Uterus (tissue), 2 donors: ENCODE measurements around the gene BOD1.

ENCODE experiments used
- POLR2A ChIP-seq, 2 donors: fragments of 450-650 bp; IDR thresholded peaks; one replicate each; pipeline ENCODE4 v1.6.1; 2016; ENCODE audit warnings: antibody characterized with exemption in 2 of 2, mild to moderate bottlenecking in 1 of 2, moderate library complexity in 1 of 2
- TF ChIP-seq, protein P1 (sequence below), 4 experiments: fragments of 200-600 bp in 2 of 4; fragments of 450-650 bp in 2 of 4; sonication (generic) in 2 of 4; IDR thresholded peaks; one replicate each; pipeline ENCODE4 v1.5.1; 2016 to 2019; ENCODE audit warnings: antibody characterized with exemption in 4 of 4, mild to moderate bottlenecking in 2 of 4, moderate library complexity in 1 of 4

DNA sequence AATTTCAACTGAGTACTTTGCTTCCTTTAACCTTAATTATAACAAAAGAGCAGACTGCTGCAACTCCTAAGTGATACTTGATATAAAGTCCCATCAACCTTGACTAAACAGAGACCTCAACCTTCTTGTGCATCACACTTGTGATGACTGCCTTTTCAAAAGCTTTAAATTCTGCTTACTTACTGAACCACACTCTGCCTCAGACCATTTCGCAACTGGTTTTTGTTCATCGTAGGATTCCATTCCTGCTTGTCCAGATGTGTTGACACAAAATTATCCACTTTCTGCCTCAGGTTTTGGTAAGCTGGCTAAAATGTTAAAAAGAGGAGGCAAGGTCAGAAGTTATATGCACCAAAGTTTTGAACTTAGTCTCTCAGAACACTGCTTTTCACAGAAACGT lies 3.5 kb downstream of the BOD1 start:
- TF ChIP-seq, protein P1, sequence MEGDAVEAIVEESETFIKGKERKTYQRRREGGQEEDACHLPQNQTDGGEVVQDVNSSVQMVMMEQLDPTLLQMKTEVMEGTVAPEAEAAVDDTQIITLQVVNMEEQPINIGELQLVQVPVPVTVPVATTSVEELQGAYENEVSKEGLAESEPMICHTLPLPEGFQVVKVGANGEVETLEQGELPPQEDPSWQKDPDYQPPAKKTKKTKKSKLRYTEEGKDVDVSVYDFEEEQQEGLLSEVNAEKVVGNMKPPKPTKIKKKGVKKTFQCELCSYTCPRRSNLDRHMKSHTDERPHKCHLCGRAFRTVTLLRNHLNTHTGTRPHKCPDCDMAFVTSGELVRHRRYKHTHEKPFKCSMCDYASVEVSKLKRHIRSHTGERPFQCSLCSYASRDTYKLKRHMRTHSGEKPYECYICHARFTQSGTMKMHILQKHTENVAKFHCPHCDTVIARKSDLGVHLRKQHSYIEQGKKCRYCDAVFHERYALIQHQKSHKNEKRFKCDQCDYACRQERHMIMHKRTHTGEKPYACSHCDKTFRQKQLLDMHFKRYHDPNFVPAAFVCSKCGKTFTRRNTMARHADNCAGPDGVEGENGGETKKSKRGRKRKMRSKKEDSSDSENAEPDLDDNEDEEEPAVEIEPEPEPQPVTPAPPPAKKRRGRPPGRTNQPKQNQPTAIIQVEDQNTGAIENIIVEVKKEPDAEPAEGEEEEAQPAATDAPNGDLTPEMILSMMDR (IDR thresholded peaks at IDR 0.05) = no peak
- TF ChIP-seq POLR2A (IDR thresholded peaks at IDR 0.05) = no peak
